BE2C (cell line): ENCODE results near the gene SBF1.
"Not testable (repeated sequence)": the region's sequence is repeated elsewhere in the genome, so short reads cannot be mapped to it uniquely, and the experiment has no call there.

Experiments used
- DNase-seq: peaks from one replicate; pipeline ENCODE4 v3.0.0-alpha.2; 2020
- H3K27me3 ChIP-seq: fragments of 250-450 bp; sonication (Bioruptor Pico); 2 replicates; pipeline ENCODE4 v1.5.1; 2020; ENCODE audit warnings: mild to moderate bottlenecking
- H3K36me3 ChIP-seq: fragments of 250-450 bp; sonication (Bioruptor Pico); 2 replicates; pipeline ENCODE4 v1.5.1; 2020; ENCODE audit warnings: mild to moderate bottlenecking
- H3K4me1 ChIP-seq: fragments of 250-450 bp; sonication (Bioruptor Pico); 2 replicates; pipeline ENCODE4 v1.5.1; 2020
- H3K4me3 ChIP-seq: 2 replicates; pipeline ENCODE4 v1.5.1; 2011; ENCODE audit warnings: low read depth, low read length
- H3K9me3 ChIP-seq: fragments of 250-450 bp; sonication (Bioruptor Pico); 2 replicates; pipeline ENCODE4 v1.5.1; 2020
- TF ChIP-seq, protein P1 (sequence below): IDR thresholded peaks from 2 replicates; pipeline ENCODE4 v1.5.1; 2012; ENCODE audit warnings: mild to moderate bottlenecking, low read depth, low read length

SBF1 gene

DNA sequence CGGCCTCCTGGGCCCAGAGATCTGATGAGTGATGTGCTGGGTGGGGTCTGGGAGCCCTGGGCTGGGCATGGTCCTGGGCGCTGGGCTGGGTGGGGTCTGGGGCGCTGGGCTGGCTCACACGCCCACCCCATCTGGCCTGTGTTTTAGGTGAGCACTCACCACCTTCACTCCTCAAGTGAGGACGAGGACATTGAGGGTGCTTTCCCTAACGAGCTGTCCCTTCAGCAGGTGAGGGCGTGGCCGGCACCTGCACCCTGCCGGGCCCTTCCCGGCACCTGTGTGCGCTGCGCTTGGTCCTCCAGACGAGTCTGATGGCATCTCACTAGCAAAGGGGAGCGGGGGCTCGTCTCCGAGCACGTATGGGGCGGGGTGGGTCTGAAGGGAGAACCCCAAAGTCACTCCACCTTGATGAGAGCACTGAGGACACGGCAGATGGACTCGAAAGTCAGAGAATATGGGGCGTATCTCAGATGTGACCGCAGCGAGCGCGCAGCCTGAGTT lies 37.9 kb downstream of the SBF1 start:
- no peak for DNase-seq
- H3K4me3 ChIP-seq: no peak overlapping the region
- no peaks in the 10 kb centered on the region for H3K4me1 ChIP-seq
- no peaks in the 10 kb centered on the region for H3K9me3 ChIP-seq
- no peaks in the 10 kb centered on the region for H3K27me3 ChIP-seq
- TF ChIP-seq, protein P1, sequence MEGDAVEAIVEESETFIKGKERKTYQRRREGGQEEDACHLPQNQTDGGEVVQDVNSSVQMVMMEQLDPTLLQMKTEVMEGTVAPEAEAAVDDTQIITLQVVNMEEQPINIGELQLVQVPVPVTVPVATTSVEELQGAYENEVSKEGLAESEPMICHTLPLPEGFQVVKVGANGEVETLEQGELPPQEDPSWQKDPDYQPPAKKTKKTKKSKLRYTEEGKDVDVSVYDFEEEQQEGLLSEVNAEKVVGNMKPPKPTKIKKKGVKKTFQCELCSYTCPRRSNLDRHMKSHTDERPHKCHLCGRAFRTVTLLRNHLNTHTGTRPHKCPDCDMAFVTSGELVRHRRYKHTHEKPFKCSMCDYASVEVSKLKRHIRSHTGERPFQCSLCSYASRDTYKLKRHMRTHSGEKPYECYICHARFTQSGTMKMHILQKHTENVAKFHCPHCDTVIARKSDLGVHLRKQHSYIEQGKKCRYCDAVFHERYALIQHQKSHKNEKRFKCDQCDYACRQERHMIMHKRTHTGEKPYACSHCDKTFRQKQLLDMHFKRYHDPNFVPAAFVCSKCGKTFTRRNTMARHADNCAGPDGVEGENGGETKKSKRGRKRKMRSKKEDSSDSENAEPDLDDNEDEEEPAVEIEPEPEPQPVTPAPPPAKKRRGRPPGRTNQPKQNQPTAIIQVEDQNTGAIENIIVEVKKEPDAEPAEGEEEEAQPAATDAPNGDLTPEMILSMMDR: no peak
- peaks cover 60% of the 10 kb centered on the region for H3K36me3 ChIP-seq

DNA sequence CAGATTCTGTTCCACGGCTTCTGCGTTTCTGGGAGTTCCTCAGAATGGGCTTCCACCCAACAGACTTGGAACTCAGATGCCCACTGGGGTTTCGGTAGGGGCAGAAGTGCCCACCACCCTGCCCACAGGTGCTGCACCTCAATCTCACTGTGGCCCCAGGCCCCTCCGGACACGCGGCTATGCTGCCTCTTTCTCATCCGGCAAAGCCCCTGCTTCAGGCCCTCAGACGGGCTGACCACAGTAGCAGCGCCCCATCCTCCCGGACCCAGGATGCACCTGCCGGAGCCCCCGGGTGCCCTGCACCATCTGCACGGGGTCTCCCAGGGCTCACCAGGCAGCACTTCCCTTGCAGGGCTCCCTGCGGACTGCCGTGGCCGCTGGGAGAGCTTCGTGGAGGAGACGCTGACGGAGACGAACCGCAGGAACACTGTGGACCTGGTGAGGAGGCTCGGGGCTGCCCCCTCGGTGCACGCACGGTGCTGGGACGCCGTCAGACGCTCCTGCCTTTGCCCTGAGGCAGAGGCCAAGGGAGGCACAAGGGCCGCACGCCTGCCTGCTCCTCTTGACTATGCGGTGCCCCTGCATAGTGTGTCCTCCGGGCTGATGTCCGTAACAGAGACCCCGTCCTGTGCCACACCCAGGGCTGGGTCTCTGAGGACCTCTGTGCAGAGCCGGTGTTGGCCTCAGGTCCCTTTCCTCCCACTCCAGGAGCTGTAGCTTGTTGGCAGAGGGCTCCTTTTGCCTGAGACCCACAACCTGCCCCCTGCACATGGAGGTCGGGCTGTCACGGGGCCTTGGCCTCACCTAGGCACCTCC lies 38.6 kb downstream of the SBF1 start:
- Histone ChIP-seq H3K4me3 (no peak overlapping the region), H3K9me3 (no peaks in the 10 kb centered on the region), H3K27me3 (no peaks in the 10 kb centered on the region), H3K36me3 (peaks cover 66% of the 10 kb centered on the region), H3K4me1 (no peaks in the 10 kb centered on the region)
- DNase-seq: no peak
- TF ChIP-seq, protein P1: no peak

DNA sequence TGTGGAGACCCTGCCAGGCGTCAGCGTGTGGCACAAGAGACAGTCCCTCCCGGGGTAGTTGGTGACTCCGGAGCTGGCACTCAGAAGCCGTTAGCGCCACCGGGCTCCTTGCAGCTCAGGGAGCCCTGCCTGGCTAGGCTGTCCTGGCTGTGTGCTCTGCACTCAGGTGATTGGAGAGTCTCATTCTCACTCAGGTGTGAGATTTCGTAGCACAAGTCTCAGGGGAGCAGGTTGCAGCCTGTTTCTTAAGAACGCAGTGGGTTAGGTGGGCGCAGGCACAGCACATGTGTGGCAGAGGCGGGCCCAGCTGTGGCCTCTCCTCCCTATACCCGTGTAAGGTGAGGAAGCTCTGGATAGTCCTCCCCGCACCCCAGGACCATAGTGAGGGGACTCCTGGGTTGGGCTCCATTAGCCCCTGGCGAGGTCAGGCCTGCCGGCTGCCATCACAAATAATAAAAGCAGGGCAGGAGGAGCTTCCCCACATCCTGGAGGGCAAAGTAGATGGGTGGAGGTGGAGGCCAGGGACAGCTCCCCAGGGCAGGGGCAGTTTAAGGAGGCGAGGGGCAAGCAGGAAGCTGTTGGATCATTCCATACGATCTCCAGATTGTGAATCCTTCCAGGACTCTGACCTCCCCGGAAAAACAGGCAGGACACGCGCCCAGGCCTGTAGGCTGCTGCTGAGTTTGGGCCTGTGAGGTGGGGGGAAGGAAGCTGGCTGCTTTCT lies 39.4 kb downstream of the SBF1 start:
- peaks cover 62% of the 10 kb centered on the region for H3K36me3 ChIP-seq
- H3K4me1 ChIP-seq: no peaks in the 10 kb centered on the region
- TF ChIP-seq, protein P1: no peak
- H3K27me3 ChIP-seq: no peaks in the 10 kb centered on the region
- H3K9me3 ChIP-seq: no peaks in the 10 kb centered on the region
- H3K4me3 ChIP-seq: no peak overlapping the region
- no peak for DNase-seq

DNA sequence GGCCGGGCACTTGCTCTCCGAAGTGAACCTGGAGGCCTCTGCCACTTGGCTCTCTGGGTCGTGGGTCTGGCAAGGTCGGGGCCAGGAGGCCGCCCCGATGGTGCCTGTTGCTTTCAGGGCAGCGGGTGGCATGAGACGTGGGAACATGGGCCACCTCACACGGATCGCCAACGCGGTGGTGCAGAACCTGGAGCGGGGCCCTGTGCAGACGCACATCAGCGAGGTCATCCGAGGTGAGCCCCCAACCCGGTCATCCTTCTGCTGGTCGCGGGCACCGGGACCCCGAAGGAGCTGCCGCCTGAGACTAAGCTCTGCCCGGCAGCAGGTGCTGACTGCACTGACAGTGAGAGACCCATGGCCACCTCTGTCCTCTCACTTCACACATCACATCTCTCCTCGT lies 40.0 kb downstream of the SBF1 start:
- DNase-seq: no peak

DNA sequence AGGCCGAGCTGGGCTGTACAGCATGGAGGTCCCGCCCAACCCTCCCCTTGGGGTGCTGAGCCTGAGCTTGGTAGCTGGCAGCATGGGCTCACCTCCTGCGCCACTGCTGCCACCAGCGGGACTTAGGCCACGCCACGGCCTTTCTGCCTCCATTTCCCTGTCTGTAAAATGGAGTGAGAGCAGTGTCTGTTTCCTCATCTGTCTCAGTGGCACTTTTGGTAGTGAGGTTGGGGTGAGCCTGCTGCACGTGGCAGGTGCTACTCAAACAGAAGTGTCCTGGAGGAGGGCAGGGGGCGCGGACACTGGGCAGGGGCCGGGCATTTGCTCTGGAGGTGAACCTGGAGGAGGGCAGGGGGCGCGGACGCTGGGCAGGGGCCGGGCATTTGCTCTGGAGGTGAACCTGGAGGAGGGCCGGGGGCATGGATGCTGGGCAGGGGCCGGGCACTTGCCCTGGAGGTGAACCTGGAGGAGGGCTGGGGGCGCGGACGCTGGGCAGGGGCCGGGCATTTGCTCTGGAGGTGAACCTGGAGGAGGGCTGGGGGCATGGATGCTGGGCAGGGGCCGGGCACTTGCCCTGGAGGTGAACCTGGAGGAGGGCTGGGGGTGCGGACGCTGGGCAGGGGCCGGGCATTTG lies 41.8 kb downstream of the SBF1 start:
- H3K36me3 ChIP-seq: peaks cover 48% of the 10 kb centered on the region
- not testable (repeated sequence) for H3K9me3 ChIP-seq, H3K4me1 ChIP-seq, H3K27me3 ChIP-seq, H3K4me3 ChIP-seq, DNase-seq

More for the DNA sequence above, 40.0 kb downstream of the SBF1 start:
- H3K36me3 ChIP-seq: peaks cover 59% of the 10 kb centered on the region
- TF ChIP-seq, protein P1: no peak
- H3K27me3 ChIP-seq: no peaks in the 10 kb centered on the region
- H3K4me1 ChIP-seq: no peaks in the 10 kb centered on the region
- no peaks in the 10 kb centered on the region for H3K9me3 ChIP-seq
- no peak overlapping the region for H3K4me3 ChIP-seq

DNA sequence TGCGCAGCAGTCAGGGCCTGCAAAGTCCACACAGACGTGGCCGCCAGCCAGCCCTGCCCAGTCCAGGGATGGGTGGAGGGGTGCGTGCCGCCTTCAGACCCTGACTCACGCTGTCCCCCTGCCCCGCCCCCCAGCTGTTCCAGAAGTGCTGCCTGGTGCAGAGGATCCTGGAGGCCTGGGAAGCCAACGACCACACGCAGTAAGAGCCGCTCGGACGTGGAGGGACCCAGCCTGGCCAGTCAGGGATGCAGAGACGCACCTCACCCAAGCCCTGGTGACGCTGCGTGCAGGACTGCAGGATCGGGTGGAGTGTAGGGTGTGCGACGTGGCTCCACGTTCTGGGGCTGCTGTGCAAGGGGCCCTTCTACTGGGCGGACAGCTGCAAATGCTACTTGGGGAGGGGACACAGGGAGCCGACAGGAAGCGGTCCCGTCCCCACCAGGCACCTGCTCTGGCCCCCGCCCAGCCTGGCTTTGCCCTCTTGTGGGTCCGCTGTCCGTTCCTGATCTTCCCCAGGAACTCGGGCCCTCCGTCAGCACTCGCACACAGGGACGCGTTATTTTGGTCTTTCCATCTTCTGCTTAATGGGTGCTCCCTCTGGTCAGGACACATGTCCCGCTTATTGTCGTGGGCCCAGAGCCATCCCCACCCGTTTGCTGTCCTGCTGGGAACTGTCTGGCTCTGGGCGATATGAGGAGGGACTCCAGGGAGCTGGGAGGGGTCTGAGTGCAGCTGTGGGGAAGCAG lies 42.5 kb downstream of the SBF1 start:
- Histone ChIP-seq H3K27me3 (no peaks in the 10 kb centered on the region), H3K4me3 (no peak overlapping the region), H3K9me3 (no peaks in the 10 kb centered on the region; the same call in 1 of the 2 replicates), H3K4me1 (no peaks in the 10 kb centered on the region), H3K36me3 (peaks cover 49% of the 10 kb centered on the region)
- no peak for DNase-seq
- TF ChIP-seq, protein P1: no peak
